Measurements from ENCODE around the gene SPOCD1. TPM values are rescaled to one million over a fixed set of nuclear protein-coding genes. Genes with fewer than 3 reads are reported as not detected.

Gene SPOCD1
- total and polyA plus RNA-seq, 2 of the 4 experiments (the other 2 are of a cell fraction) = 59.7 to 132 TPM

DNA sequence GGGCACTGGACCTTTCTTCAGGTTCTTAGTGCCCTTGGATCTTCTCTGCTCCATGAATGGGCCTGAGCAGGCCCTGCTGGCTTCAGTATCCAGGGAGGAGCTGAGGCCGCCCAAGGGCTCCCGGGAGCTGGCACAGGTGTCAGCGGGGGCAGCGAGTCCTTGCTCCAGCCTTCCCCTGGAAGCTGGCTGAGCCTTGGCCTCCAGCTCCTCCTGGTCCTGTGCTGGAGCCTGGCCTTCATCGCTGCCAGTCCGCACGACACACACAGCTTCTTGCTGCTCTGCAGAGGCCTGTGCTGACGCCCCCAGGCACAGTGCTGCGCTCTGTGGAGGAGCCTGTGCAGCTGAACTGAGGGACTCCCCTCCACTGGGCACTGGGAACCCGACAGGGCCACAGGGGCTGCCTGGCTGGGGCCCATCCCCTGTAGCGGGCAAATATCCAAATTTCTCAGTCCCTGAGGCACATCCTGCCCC lies 1.7 kb downstream of the SPOCD1 start:
- CTCF ChIA-PET = interaction anchor here (1.3 kb wide), 1 partner anchor 150 kb away, joined by 4 read pairs; no protein-coding TSS in a partner anchor

More for the DNA sequence above, 1.7 kb downstream of the SPOCD1 start:
- DNase-seq (no peak), ATAC-seq (ENCODE audit: low read depth) (no peak)
- Histone ChIP-seq H4K5ac (ENCODE audit: low read depth, low read length) (no peak overlapping the region), H4K8ac (ENCODE audit: low read depth in 2 of 2, low read length in 2 of 2) (no peak overlapping the region), H3K79me1 (ENCODE audit: low read depth in 1 of 2, low read length in 2 of 2) (peaks cover 0 to 6% of the 10 kb centered on the region in 2 experiments; a peak in 2 of 4 replicates), H2BK120ac (ENCODE audit: low read depth, low read length) (no peak overlapping the region), H2BK20ac (ENCODE audit: low read depth, low read length) (no peak overlapping the region), H3K9ac (ENCODE audit: low read depth, low read length) (no peak overlapping the region), H3K9me1 (ENCODE audit: insufficient read depth, low read length) (peaks cover 9% of the 10 kb centered on the region; the same call in 1 of the 2 replicates), H3K14ac (replicated peaks; ENCODE audit: low read depth, low read length) (no peak overlapping the region), H3K27me3 (ENCODE audit: control insufficient read depth, insufficient read depth, low read length) (no peaks in the 10 kb centered on the region), H3K4me3 (ENCODE audit: insufficient read depth, low read depth, low read length) (no peak overlapping the region), H4K91ac (ENCODE audit: insufficient read depth, low read depth, low read length) (no peak overlapping the region), H3K9me3 (ENCODE audit: control insufficient read depth, insufficient read depth, low read length) (no peaks in the 10 kb centered on the region), H2AK5ac (ENCODE audit: low read depth, low read length) (no peak overlapping the region), H3K36me3 (ENCODE audit: control insufficient read depth, insufficient read depth, low read length) (no peaks in the 10 kb centered on the region), H2AFZ (replicated peaks; ENCODE audit: low read length, poor library complexity) (no peak overlapping the region), H3K18ac (ENCODE audit: low read depth, low read length) (no peak overlapping the region), H4K20me1 (ENCODE audit: insufficient read depth, low read length) (no peaks in the 10 kb centered on the region), H3K4ac (ENCODE audit: low read depth, low read length) (no peak overlapping the region), H3K4me1 (ENCODE audit: control insufficient read depth, insufficient read depth, low read length) (peaks cover 3% of the 10 kb centered on the region), H2BK15ac (ENCODE audit: low read depth, low read length) (no peak overlapping the region), H3K27ac (ENCODE audit: insufficient read depth, low read length) (no peak overlapping the region), H2BK5ac (ENCODE audit: low read depth, low read length, poor library complexity, severe bottlenecking) (no peak overlapping the region), H3K23ac (ENCODE audit: low read depth, low read length) (no peak overlapping the region), H3K4me2 (ENCODE audit: low read depth, low read length) (no peak overlapping the region), H3K56ac (ENCODE audit: extremely low read depth, insufficient read depth, low read length) (no peak overlapping the region), H2AK9ac (replicated peaks; ENCODE audit: low read depth, low read length, poor library complexity) (no peak overlapping the region)
- intact Hi-C loops (cut with micrococcal nuclease) = no loop called here
- dilution Hi-C loops (cut with HindIII; ENCODE audit: low sequenced_read_pairs, unreplicated experiment) = no loop called here
- in situ Hi-C loops (cut with MboI; ENCODE audit: low sequenced_read_pairs) = loop anchor here (5.0 kb wide), 1 partner anchor 148 kb away; no protein-coding TSS in a partner anchor
- POLR2A ChIA-PET (ENCODE audit: unreplicated experiment) = no interaction called here
- WGBS, 2 experiments (ENCODE audit: extremely low coverage in 2 of 2, insufficient read length in 1 of 2) = 96% methylated on average over 8 of the region's 11 CpGs; no CpG with 5 or more reads in 1 of the 2 experiments
- no TSS peak for BruUV-seq (replicated peaks)
- TF ChIP-seq RAD21 (IDR thresholded peaks at IDR 0.05; ENCODE audit: low read length) = no peak
- TF ChIP-seq NFE2L2 (IDR thresholded peaks at IDR 0.05; ENCODE audit: low read depth, low read length) = no peak
- TF ChIP-seq FOS (IDR thresholded peaks at IDR 0.05; ENCODE audit: low read depth, low read length) = no peak
